Thyroid gland (tissue), 4 donors: ENCODE results near the gene TPCN1.

ENCODE experiments used
- POLR2A ChIP-seq, 2 donors: fragments of 450-650 bp; IDR thresholded peaks; one replicate each; pipeline ENCODE4 v1.6.1; 2017; ENCODE audit warnings: antibody characterized with exemption in 2 of 2, mild to moderate bottlenecking in 2 of 2, moderate library complexity in 1 of 2
- TF ChIP-seq, protein P1 (sequence below), 6 experiments: fragments of 200-600 bp in 3 of 6; fragments of 450-650 bp in 3 of 6; sonication (generic) in 3 of 6; IDR thresholded peaks; one replicate each; pipeline ENCODE4 v1.5.1; 2016 to 2019; ENCODE audit warnings: antibody characterized with exemption in 6 of 6, mild to moderate bottlenecking in 2 of 6, inconsistent platforms in 1 of 6, moderate library complexity in 1 of 6

GRCh38 chr12:113189361-113189760 is 31.9 kb upstream of the TPCN1 start:
- TF ChIP-seq, protein P1, sequence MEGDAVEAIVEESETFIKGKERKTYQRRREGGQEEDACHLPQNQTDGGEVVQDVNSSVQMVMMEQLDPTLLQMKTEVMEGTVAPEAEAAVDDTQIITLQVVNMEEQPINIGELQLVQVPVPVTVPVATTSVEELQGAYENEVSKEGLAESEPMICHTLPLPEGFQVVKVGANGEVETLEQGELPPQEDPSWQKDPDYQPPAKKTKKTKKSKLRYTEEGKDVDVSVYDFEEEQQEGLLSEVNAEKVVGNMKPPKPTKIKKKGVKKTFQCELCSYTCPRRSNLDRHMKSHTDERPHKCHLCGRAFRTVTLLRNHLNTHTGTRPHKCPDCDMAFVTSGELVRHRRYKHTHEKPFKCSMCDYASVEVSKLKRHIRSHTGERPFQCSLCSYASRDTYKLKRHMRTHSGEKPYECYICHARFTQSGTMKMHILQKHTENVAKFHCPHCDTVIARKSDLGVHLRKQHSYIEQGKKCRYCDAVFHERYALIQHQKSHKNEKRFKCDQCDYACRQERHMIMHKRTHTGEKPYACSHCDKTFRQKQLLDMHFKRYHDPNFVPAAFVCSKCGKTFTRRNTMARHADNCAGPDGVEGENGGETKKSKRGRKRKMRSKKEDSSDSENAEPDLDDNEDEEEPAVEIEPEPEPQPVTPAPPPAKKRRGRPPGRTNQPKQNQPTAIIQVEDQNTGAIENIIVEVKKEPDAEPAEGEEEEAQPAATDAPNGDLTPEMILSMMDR (IDR thresholded peaks at IDR 0.05) = no peak
- no peak for TF ChIP-seq POLR2A (IDR thresholded peaks at IDR 0.05)
